ENCODE measurements around the gene QSER1. TPM values are rescaled to one million over a fixed set of nuclear protein-coding genes. Genes with fewer than 3 reads are reported as not detected.
A peak's percentile ranks its signal among the peaks of the same experiment; 100 is the strongest.

Gene QSER1
- total and polyA plus RNA-seq, 2 experiments from 2014 or later = 29.4 to 132 TPM

- no peak for TF ChIP-seq ZNF462 (CRISPR knock-in tag; IDR thresholded peaks at IDR 0.05)
Measured at GRCh38 chr11:33017478-33017877, 124.9 kb downstream of the QSER1 start (continued).

- DNase-seq (ENCODE audit: low spot score) (no peak), ATAC-seq (no peak)
- Mint-ChIP-seq H3K36me3 (ENCODE audit: low read depth) (no peaks in the 10 kb centered on the region), H3K4me3 (no peak overlapping the region), H3K27ac (no peak overlapping the region), H3K4me1 (peaks cover 17% of the 10 kb centered on the region; the same call in 2 of the 3 replicates), H3K9me3 (no peaks in the 10 kb centered on the region), H3K27me3 (ENCODE audit: insufficient read depth, low read depth, poor library complexity) (peaks cover 16% of the 10 kb centered on the region)
- TF ChIP-seq JUNB (IDR thresholded peaks at IDR 0.05; ENCODE audit: unreplicated experiment) (no peak), EZH2 (IDR thresholded peaks at IDR 0.05; ENCODE audit: low read depth, unreplicated experiment) (no peak), CTCF (conservative IDR thresholded peaks at IDR 0.05; ENCODE audit: low read depth in 2 of 2) (no peak), EZH2phosphoT487 (IDR thresholded peaks at IDR 0.05; ENCODE audit: unreplicated experiment) (no peak), ETS1 (IDR thresholded peaks at IDR 0.05) (no peak), REST (IDR thresholded peaks at IDR 0.05; ENCODE audit: unreplicated experiment) (no peak)
- H3K9me2 ChIP-seq (ENCODE audit: insufficient read depth) = no peaks in the 10 kb centered on the region
- no peaks in the 10 kb centered on the region for H3K79me2 ChIP-seq (replicated peaks; ENCODE audit: insufficient read depth)
- H2AFZ ChIP-seq = no peak overlapping the region
- H3F3A ChIP-seq (replicated peaks; ENCODE audit: low read depth) = peaks cover 4% of the 10 kb centered on the region; the same call in 1 of the 2 replicates
- H3K27ac ChIP-seq (ENCODE audit: low read depth) = no peak overlapping the region
- H3K4me3 ChIP-seq = no peak overlapping the region
- H3K36me3 ChIP-seq (ENCODE audit: insufficient read depth) = no peaks in the 10 kb centered on the region
- peaks cover 16% of the 10 kb centered on the region for H3K4me1 ChIP-seq (ENCODE audit: insufficient read depth)
- H4K20me1 ChIP-seq (replicated peaks; ENCODE audit: insufficient read depth) = no peaks in the 10 kb centered on the region
- H3K4me2 ChIP-seq = 0 out of 2 replicates have a peak overlapping the region, but pooled peaks have one; percentile 95
- H3K27me3 ChIP-seq (ENCODE audit: insufficient read depth) = peaks cover 11% of the 10 kb centered on the region
Measured at GRCh38 chr11:33017965-33018364, 125.4 kb downstream of the QSER1 start.

Measured in GM23338 (cell line).